ENCODE results near the gene ZNF865. TPM values are rescaled to one million over a fixed set of nuclear protein-coding genes. Genes with fewer than 3 reads are reported as not detected.

ZNF865 gene
- total RNA-seq, 1 donor from 2014 or later: 0.49 TPM

DNA sequence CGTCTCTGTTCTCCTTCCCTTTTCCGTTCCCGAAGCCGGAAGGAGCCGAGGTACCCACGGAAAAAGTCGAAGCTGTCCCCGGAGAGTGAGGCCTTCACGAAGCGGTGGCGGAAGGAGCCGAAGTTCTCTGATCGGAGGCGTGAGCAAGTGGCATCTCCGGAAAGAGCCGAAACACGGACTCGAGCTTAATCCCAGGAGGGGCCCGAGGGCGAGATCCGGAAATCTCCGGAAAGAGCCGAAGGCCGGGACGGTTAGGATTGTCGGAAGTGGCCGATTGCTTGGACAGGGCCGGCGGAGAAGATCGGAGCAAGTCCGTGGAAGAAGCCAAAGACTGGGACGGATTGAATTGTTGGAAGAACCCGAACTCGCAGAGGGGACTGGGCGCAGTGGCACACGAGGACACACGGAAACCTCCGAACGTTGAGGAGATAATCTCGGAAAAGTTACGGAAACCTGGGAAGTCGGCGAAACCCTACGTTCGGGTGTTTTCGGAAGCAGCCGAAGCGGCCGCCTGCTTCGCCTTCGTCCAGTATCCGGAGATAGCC lies 48.9 kb downstream of the ZNF865 start:
- Histone ChIP-seq H3K4me2 (peak overlapping the region; percentile 86), H3K4me1 (peaks cover 18% of the 10 kb centered on the region), H3K36me3 (no peaks in the 10 kb centered on the region), H3K27ac (peak overlapping the region; percentile 91), H4K20me1 (ENCODE audit: low read depth) (peaks cover 38% of the 10 kb centered on the region), H3K9me3 (ENCODE audit: low read depth) (no peaks in the 10 kb centered on the region), H3K79me2 (ENCODE audit: low read depth) (peaks cover 45% of the 10 kb centered on the region), H3F3A (ENCODE audit: low read depth) (peaks cover 12% of the 10 kb centered on the region), H3K9ac (peak overlapping the region; percentile 95), H3K27me3 (no peaks in the 10 kb centered on the region), H3K4me3 (peak overlapping the region; percentile 88), H2AFZ (replicated peaks) (peak overlapping the region; percentile 93)
- H3K4me3 Mint-ChIP-seq: peak overlapping the region; percentile 95
- DNase-seq (ENCODE audit: low spot score): peak; percentile 100
- H3K27me3 Mint-ChIP-seq (ENCODE audit: insufficient read depth, low read depth): peaks cover 7% of the 10 kb centered on the region
- TF ChIP-seq, protein P1, sequence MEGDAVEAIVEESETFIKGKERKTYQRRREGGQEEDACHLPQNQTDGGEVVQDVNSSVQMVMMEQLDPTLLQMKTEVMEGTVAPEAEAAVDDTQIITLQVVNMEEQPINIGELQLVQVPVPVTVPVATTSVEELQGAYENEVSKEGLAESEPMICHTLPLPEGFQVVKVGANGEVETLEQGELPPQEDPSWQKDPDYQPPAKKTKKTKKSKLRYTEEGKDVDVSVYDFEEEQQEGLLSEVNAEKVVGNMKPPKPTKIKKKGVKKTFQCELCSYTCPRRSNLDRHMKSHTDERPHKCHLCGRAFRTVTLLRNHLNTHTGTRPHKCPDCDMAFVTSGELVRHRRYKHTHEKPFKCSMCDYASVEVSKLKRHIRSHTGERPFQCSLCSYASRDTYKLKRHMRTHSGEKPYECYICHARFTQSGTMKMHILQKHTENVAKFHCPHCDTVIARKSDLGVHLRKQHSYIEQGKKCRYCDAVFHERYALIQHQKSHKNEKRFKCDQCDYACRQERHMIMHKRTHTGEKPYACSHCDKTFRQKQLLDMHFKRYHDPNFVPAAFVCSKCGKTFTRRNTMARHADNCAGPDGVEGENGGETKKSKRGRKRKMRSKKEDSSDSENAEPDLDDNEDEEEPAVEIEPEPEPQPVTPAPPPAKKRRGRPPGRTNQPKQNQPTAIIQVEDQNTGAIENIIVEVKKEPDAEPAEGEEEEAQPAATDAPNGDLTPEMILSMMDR (IDR thresholded peaks at IDR 0.05): no peak
- no peak for TF ChIP-seq EZH2phosphoT487 (IDR thresholded peaks at IDR 0.05)
- no peak for TF ChIP-seq EZH2 (IDR thresholded peaks at IDR 0.05)
- H3K27ac Mint-ChIP-seq: peak overlapping the region; percentile 99
- peaks cover 32% of the 10 kb centered on the region for H3K4me1 Mint-ChIP-seq
- H3K36me3 Mint-ChIP-seq: peaks cover 10% of the 10 kb centered on the region
- H3K9me3 Mint-ChIP-seq: no peaks in the 10 kb centered on the region

DNA sequence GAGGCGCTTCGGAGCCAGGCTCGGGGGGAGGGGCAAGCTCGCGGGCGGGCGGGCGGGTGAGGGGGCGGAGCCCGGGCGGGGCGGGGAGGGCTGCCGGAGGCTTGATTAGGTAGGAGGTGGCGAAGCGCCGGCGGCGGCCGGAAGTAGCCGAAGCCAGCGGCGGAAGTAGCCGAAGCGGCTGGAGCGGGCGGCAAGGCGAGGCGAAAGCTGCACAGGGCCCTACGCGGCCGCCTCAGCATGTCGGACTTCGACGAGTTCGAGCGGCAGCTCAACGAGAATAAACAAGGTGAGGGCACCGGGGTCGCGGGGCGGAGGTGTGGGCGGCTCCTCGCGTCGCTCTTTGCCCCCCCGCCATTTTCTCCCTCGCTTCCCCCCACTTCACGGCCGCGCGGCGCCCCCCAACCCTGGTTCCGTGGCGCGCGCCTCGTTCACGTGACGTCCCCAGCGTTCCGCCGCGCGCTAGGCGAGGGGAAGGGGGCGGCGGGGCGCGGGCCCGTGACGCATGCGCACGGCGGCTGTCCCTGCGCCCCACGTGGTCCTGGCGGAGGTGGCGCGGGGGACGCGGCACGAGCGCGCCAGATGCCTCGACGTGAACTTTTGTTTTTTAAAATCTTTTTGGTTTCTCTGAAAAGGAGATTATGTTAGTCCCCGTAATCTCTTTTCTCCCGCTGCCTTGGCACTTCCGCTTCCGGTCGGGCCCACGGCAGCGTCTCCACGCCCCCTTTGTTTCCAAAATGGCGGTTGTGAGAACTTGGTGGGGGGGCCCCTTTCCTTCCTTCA lies 49.6 kb downstream of the ZNF865 start, which contains the start of gene U2AF2:
TSS of gene U2AF2 (plus strand) at position 168 of the 780 bp plus-strand sequence. CDS start at position 238, 70 bp downstream.
- Histone ChIP-seq H3K27ac (peak within 1 kb of the TSS; percentile 98), H3F3A (ENCODE audit: low read depth) (peaks cover 12% of the 10 kb centered on the region), H4K20me1 (ENCODE audit: low read depth) (peaks cover 45% of the 10 kb centered on the region), H3K9ac (peak within 1 kb of the TSS; percentile 95), H2AFZ (replicated peaks) (peak within 1 kb of the TSS; percentile 93), H3K4me2 (peak within 1 kb of the TSS; percentile 94), H3K4me3 (peak within 1 kb of the TSS; percentile 88), H3K9me3 (ENCODE audit: low read depth) (no peaks in the 10 kb centered on the region), H3K27me3 (no peaks in the 10 kb centered on the region), H3K36me3 (no peaks in the 10 kb centered on the region), H3K79me2 (ENCODE audit: low read depth) (peaks cover 52% of the 10 kb centered on the region), H3K4me1 (peaks cover 18% of the 10 kb centered on the region)
- peaks cover 33% of the 10 kb centered on the region for H3K4me1 Mint-ChIP-seq
- H3K4me3 Mint-ChIP-seq: peak within 1 kb of the TSS; percentile 96
- H3K36me3 Mint-ChIP-seq: peaks cover 9% of the 10 kb centered on the region
- peak; percentile 96 for DNase-seq (ENCODE audit: low spot score)
- peaks cover 7% of the 10 kb centered on the region for H3K27me3 Mint-ChIP-seq (ENCODE audit: insufficient read depth, low read depth)
- TF ChIP-seq, protein P1 (IDR thresholded peaks at IDR 0.05): no peak
- TF ChIP-seq EZH2 (IDR thresholded peaks at IDR 0.05) (no peak), EZH2phosphoT487 (IDR thresholded peaks at IDR 0.05) (no peak)
- H3K9me3 Mint-ChIP-seq: no peaks in the 10 kb centered on the region
- peak within 1 kb of the TSS; percentile 99 for H3K27ac Mint-ChIP-seq

DNA sequence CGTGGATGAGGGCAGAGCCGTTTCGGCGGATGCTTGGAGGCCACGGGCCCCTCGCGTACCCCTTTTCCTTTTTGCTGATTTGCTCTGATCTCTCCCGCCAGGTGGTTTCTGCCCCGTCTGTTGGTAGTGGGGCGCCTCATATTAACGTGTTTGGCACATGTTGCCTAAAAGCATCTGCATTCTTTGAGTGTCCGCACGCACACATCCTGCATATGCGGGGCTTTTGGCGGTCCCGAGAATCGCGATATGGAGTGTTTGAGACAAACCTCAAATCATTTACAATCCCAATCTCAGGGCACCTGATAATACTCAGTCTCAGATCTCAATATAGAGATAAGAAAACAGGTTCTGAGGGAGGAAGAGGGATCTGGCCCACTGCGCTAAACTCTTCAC lies 50.2 kb downstream of the ZNF865 start:
- H3K4me3 ChIP-seq: peak overlapping the region; percentile 88
- no peak for TF ChIP-seq EZH2 (IDR thresholded peaks at IDR 0.05)
- no peak for TF ChIP-seq EZH2phosphoT487 (IDR thresholded peaks at IDR 0.05)
- TF ChIP-seq, protein P1 (IDR thresholded peaks at IDR 0.05): no peak
- peak overlapping the region; percentile 98 for H3K27ac ChIP-seq
- Mint-ChIP-seq H3K36me3 (peaks cover 7% of the 10 kb centered on the region), H3K9me3 (no peaks in the 10 kb centered on the region), H3K4me3 (peak overlapping the region; percentile 96), H3K27me3 (ENCODE audit: insufficient read depth, low read depth) (peaks cover 4% of the 10 kb centered on the region), H3K4me1 (peaks cover 31% of the 10 kb centered on the region), H3K27ac (peak overlapping the region; percentile 98)
- no peaks in the 10 kb centered on the region for H3K9me3 ChIP-seq (ENCODE audit: low read depth)
- no peak for DNase-seq (ENCODE audit: low spot score)
- H3K9ac ChIP-seq: peak overlapping the region; percentile 95
- H3K4me1 ChIP-seq: peaks cover 18% of the 10 kb centered on the region
- H3K79me2 ChIP-seq (ENCODE audit: low read depth): peaks cover 57% of the 10 kb centered on the region
- H2AFZ ChIP-seq (replicated peaks): peak overlapping the region; percentile 60
- H3K27me3 ChIP-seq: no peaks in the 10 kb centered on the region
- H3K36me3 ChIP-seq: no peaks in the 10 kb centered on the region
- H3F3A ChIP-seq (ENCODE audit: low read depth): peaks cover 12% of the 10 kb centered on the region
- peak overlapping the region; percentile 94 for H3K4me2 ChIP-seq
- peaks cover 51% of the 10 kb centered on the region for H4K20me1 ChIP-seq (ENCODE audit: low read depth)

Data from neural progenitor cell (in vitro differentiated cells).